Measurements from ENCODE around the gene KRT31.
"Not testable (repeated sequence)": the region's sequence is repeated elsewhere in the genome, so short reads cannot be mapped to it uniquely, and the experiment has no call there.

The KRT31 gene

GRCh38 chr17:41396340-41396739 lies 1.1 kb downstream of the KRT31 start:
- TF ChIP-seq POLR2A (IDR thresholded peaks at IDR 0.05; ENCODE audit: extremely low read depth, insufficient read length): no peak
- TF ChIP-seq MAX (IDR thresholded peaks at IDR 0.05; ENCODE audit: low read depth, low read length): no peak
- TF ChIP-seq MYC (IDR thresholded peaks at IDR 0.05; ENCODE audit: low read depth, low read length): no peak
- no peak for TF ChIP-seq CTCF (IDR thresholded peaks at IDR 0.05; ENCODE audit: low read depth, low read length)
- no peak for DNase-seq (ENCODE audit: low read depth)

GRCh38 chr17:41395611-41396010 lies 1.8 kb downstream of the KRT31 start:
- DNase-seq (ENCODE audit: low read depth): no peak
- TF ChIP-seq CTCF (IDR thresholded peaks at IDR 0.05; ENCODE audit: low read depth, low read length) (no peak), MAX (IDR thresholded peaks at IDR 0.05; ENCODE audit: low read depth, low read length) (no peak), POLR2A (IDR thresholded peaks at IDR 0.05; ENCODE audit: extremely low read depth, insufficient read length) (no peak), MYC (IDR thresholded peaks at IDR 0.05; ENCODE audit: low read depth, low read length) (no peak)
- no peak overlapping the region for H3K4me3 ChIP-seq (ENCODE audit: low read depth, low read length)

More at GRCh38 chr17:41396340-41396739, 1.1 kb downstream of the KRT31 start:
- no peak overlapping the region for H3K4me3 ChIP-seq (ENCODE audit: low read depth, low read length)

- DNase-seq (ENCODE audit: low read depth); H3K4me3 ChIP-seq (ENCODE audit: low read depth, low read length): not testable (repeated sequence)
These were observed 2.4 kb downstream of the KRT31 start for GRCh38 chr17:41395044-41395443.

- DNase-seq (ENCODE audit: low read depth): no peak
- H3K4me3 ChIP-seq (ENCODE audit: low read depth, low read length): no peak overlapping the region
- TF ChIP-seq MYC (IDR thresholded peaks at IDR 0.05; ENCODE audit: low read depth, low read length): no peak
- TF ChIP-seq CTCF (IDR thresholded peaks at IDR 0.05; ENCODE audit: low read depth, low read length): no peak
- TF ChIP-seq POLR2A (IDR thresholded peaks at IDR 0.05; ENCODE audit: extremely low read depth, insufficient read length): no peak
- no peak for TF ChIP-seq MAX (IDR thresholded peaks at IDR 0.05; ENCODE audit: low read depth, low read length)
These were observed 3.0 kb downstream of the KRT31 start for GRCh38 chr17:41394254-41394996.

- DNase-seq (ENCODE audit: low read depth): no peak
- H3K4me3 ChIP-seq (ENCODE audit: low read depth, low read length): no peak overlapping the region
- TF ChIP-seq MAX (IDR thresholded peaks at IDR 0.05; ENCODE audit: low read depth, low read length): no peak
- TF ChIP-seq MYC (IDR thresholded peaks at IDR 0.05; ENCODE audit: low read depth, low read length): no peak
- TF ChIP-seq CTCF (IDR thresholded peaks at IDR 0.05; ENCODE audit: low read depth, low read length): no peak
- no peak for TF ChIP-seq POLR2A (IDR thresholded peaks at IDR 0.05; ENCODE audit: extremely low read depth, insufficient read length)
These were observed 3.6 kb downstream of the KRT31 start for GRCh38 chr17:41393826-41394225.

GRCh38 chr17:41393294-41393693 lies 4.1 kb downstream of the KRT31 start:
- no peak for TF ChIP-seq CTCF (IDR thresholded peaks at IDR 0.05; ENCODE audit: low read depth, low read length)
- TF ChIP-seq MAX (IDR thresholded peaks at IDR 0.05; ENCODE audit: low read depth, low read length): no peak
- H3K4me3 ChIP-seq (ENCODE audit: low read depth, low read length): no peak overlapping the region

More at GRCh38 chr17:41393294-41393693, 4.1 kb downstream of the KRT31 start:
- DNase-seq (ENCODE audit: low read depth): no peak
